NCI-H1694 treated with DMSO at 0.1 percent for 48 hours (cell line): Measurements from ENCODE around the gene RRAD.

Experiments used
- DNase-seq: peaks from one replicate; lab custom pipeline; 2025; lab: John Stamatoyannopoulos, UW

The RRAD gene

DNA sequence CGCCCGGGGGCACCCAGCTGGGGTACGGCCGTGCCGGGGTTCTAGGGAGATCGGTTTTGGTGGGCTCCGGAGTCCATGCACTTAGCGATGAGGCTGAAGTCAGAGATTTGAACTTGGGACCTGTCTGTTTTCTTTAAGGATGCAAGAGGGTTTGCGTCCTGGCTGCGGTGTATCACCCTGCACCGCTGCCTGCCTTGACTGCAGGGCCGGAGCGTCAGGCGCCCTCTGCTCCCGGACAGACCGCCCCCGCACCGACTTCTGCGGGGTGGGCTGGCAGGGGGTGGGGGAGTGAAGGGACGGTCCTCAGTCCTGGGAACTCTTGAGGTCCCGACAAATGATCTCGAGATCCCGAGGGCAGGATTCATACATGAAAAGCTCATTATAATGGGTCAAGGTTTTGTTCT is 44.3 kb downstream of the RRAD start:
- DNase-seq, result no peak

GRCh38 chr16:66880288-66881013 is 44.9 kb downstream of the RRAD start, which contains the start of gene PDP2:
Gene PDP2 (plus strand): TSS chr16:66880515. CDS start chr16:66884285, 3,770 bp downstream.
- peak; percentile 67 for DNase-seq

- no peak for DNase-seq
Observed at GRCh38 chr16:66878067-66878466, 47.3 kb downstream of the RRAD start.

DNA sequence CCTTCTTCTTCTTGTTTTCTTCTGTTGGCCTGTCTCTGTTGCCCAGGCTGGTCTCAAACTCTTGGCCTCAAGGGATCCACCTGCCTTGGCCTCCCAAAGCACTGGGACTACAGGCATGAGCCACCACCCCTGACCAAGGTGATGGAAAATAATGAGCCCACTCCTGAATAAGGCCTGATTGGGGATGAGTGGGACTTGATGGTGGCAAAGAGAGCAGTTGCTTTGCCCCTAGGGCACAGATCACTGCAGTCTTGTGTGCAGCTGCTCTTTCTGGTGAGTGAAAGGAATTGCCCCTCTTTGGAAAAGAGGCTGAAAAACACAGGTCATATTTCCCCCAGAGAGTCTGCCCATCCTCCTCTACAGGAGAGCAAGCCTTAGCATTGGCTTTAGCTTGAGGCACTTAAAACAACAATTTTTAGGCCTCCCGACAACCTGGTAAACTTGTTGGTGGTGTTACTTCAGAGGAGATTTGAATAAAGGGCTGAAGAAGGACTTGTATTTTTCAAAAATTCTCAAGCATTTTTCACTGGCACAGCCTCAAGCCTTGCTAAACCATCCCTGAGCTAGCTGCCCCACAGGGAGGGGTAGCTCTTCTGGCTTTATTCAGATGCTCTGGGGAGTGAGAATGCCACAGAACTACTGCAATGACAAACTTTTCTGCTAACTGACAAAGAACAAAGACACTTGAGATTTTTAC is 51.1 kb downstream of the RRAD start:
- no peak for DNase-seq

DNA sequence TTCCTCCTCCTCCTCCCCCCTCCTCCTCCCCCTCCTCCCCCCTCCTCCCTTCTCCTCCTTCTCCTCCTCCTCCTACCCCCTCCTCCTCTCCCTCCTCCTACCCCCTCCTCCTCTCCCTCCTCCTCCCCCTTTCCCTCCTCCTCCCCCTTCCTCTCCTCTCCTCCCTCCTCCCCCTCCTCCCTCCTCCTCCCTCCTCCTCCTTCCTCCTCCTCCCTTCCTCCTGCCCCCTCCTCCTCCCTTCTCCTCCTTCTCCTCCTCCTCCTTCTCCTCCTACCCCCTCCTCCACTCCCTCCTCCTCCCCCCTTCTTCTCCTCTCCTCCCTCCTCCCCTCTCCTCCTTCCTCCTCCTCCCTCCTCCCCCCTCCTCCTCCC is 51.7 kb downstream of the RRAD start:
- DNase-seq, result no peak

DNA sequence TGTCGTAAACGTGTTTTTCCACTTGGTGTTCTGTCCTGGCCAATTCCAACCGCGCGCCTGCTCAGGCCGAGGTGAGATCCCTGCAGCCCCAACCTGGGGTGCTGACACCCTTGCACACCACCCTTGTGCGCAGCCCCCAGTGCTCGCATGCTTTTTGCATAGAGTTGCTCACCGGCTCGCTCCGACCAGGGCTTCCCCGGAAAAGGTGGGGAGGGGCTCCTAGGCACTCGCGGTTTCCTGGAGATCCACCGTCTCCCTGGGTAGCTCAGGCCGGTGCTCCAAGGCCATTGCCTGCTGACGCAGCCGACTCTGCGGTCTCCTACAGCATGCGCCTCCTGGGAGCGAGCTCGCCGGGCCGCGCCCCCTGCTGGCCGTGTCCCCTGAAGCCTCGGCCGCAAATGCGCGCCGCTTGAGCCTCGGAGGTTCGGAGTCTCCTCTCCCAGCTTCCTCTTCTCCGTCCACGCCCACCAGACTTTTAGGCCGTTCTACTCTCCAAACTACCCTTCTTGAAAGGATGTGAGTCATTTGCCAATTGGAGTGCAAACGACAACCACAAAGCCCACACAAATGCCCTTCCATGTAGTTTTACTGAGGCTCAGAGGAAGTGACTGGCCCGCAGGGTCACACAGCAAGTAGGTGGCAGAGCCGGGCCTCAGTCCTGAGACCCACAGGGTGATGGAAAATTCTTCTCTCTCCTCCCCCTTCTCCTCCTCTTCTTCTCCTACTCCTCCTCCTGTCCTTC is 52.2 kb downstream of the RRAD start:
- DNase-seq, result peak; percentile 48

- no peak for DNase-seq
Observed at GRCh38 chr16:66872559-66872942, 52.8 kb downstream of the RRAD start.

DNA sequence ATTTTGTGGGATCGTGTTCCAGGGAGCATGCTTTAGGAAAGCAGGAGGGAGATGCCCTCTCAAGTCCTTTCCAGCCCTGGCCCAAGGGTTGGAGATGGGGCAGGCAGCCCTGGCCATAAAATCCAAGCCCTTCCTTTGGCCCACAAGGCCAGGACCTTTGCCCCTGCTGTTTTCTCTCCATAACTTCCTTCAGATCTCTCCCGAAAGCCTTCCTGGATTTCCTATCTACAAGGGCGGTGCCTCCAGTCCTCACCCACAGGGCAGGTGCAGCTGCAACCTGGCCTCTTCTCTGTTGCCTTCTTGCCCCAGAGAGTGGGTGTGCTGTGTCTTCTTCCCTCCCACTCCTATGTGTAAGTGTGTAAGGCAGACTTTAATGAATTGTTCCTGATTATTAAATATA is 53.5 kb downstream of the RRAD start:
- no peak for DNase-seq
